Kidney (tissue), 14 donors: ENCODE data around the gene FAM227B. TPM values are rescaled to one million over a fixed set of nuclear protein-coding genes. Genes with fewer than 3 reads are reported as not detected.
A peak's percentile ranks its signal among the peaks of the same experiment; 100 is the strongest.

Experiments
- DNase-seq, 5 donors: peaks; one replicate each; pipeline ENCODE4 v3.0.0-alpha.2; 2013 to 2020
- FAIRE-seq: peaks from 2 replicates; lab custom pipeline; 2012; peaks lifted over from hg19 to GRCh38; lab: Jason Lieb, UNC
- H3K27ac ChIP-seq, 2 donors: one replicate each; pipeline ENCODE4 v1.7.0; 2013; ENCODE audit warnings: low read depth in 2 of 2, low read length in 2 of 2, inconsistent platforms in 1 of 2
- H3K27me3 ChIP-seq: one replicate; pipeline ENCODE4 v1.7.1; 2013; ENCODE audit warnings: low read length, inconsistent platforms; ENCODE audit not compliant: control insufficient read depth, insufficient read depth
- H3K36me3 ChIP-seq, 3 donors: one replicate each; pipeline versions ENCODE4 v1.7.0 to v1.7.1; 2013; ENCODE audit warnings: low read length in 3 of 3, control low read depth in 1 of 3, inconsistent platforms in 1 of 3; ENCODE audit not compliant: insufficient read depth in 3 of 3, control insufficient read depth in 2 of 3
- H3K4me1 ChIP-seq, 3 donors: one replicate each; pipeline versions ENCODE4 v1.7.0 to v1.7.1; 2013; ENCODE audit warnings: low read length in 3 of 3, inconsistent platforms in 1 of 3, low read depth in 1 of 3; ENCODE audit not compliant: control insufficient read depth in 2 of 3, insufficient read depth in 2 of 3
- H3K4me3 ChIP-seq, 3 donors: one replicate each; pipeline versions ENCODE4 v1.7.0 to v1.8.1; 2013; ENCODE audit warnings: low read length in 3 of 3, control low read depth in 1 of 3, inconsistent platforms in 1 of 3
- H3K9ac ChIP-seq, 3 donors: one replicate each; pipeline versions ENCODE4 v1.7.0 to v1.7.1; 2013; ENCODE audit warnings: low read length in 3 of 3, control low read depth in 1 of 3, inconsistent platforms in 1 of 3
- H3K9me3 ChIP-seq, 3 donors: one replicate each; pipeline versions ENCODE4 v1.7.0 to v1.7.1; 2013; ENCODE audit warnings: low read length in 3 of 3, control low read depth in 1 of 3, inconsistent platforms in 1 of 3; ENCODE audit not compliant: control insufficient read depth in 2 of 3, insufficient read depth in 1 of 3
- CTCF ChIP-seq: IDR thresholded peaks from 3 replicates; pipeline ENCODE4 v1.5.1; 2012; ENCODE audit warnings: mild to moderate bottlenecking, moderate library complexity, borderline replicate concordance; ENCODE audit not compliant: insufficient read depth; ENCODE audit errors: extremely low read depth
- intact Hi-C: fragments of 100-400 bp; cut with DNase I; formaldehyde crosslinking; loops from one replicate; pipeline ENCODE4 v1.11.1; 2022
- polyA plus RNA-seq: library from polyadenylated mRNA; stranded (reverse); fragments of 350-450 nt; fragmentation: Illumina TruSeq; extraction: RNeasy Lipid Tissue Mini Kit (QIAGEN cat#74804); gene quantifications from one replicate; pipeline ENCODE4 v1.2.3, GENCODE V29; 2014; ENCODE audit warnings: low read depth, low replicate concordance; ENCODE audit not compliant: insufficient read depth
- total RNA-seq: library from RNA; stranded (reverse); fragmentation: NEBNext Ultra II Directional; extraction: Animal tissue kit (Norgen Biotek cat#: 25700); gene quantifications from one replicate; pipeline ENCODE4 v1.2.1, GENCODE V29; 2021
- donor health status: control.
- donor health status: control.
- donor health status: control.
- donor health status: control.
- donor health status: control.
- donor health status: DM: yes; HTN: yes; CAD: no.
- donor health status: Normal renal cell carcinoma (clear cell type).

Gene FAM227B
- total and polyA plus RNA-seq, 2 donors from 2014 or later = 11.7 to 12.2 TPM

- H3K36me3 ChIP-seq = no peaks in the 10 kb centered on the region
- no peak overlapping the region for H3K4me3 ChIP-seq
- H3K9me3 ChIP-seq = peaks cover 0 to 20% (median 0%) of the 10 kb centered on the region in 3 donors
- DNase-seq = no peak
- intact Hi-C loops = no loop called here
- FAIRE-seq = no peak
- no peaks in the 10 kb centered on the region for H3K27me3 ChIP-seq
- no peak for TF ChIP-seq CTCF
- H3K4me1 ChIP-seq = peaks cover 2 to 10% (median 4%) of the 10 kb centered on the region in 3 donors
- H3K9ac ChIP-seq = no peak overlapping the region
- H3K27ac ChIP-seq = no peak overlapping the region
Observed at GRCh38 chr15:49649987-49650386, 29.4 kb upstream of the FAM227B start.

GRCh38 chr15:49646891-49647290 is 26.3 kb upstream of the FAM227B start:
- Histone ChIP-seq H3K4me1 (peaks cover 4 to 17% (median 7%) of the 10 kb centered on the region in 3 donors), H3K27ac (no peak overlapping the region), H3K9ac (no peak overlapping the region), H3K27me3 (no peaks in the 10 kb centered on the region), H3K4me3 (no peak overlapping the region), H3K36me3 (no peaks in the 10 kb centered on the region), H3K9me3 (no peaks in the 10 kb centered on the region)
- no peak for TF ChIP-seq CTCF
- no peak for DNase-seq
- FAIRE-seq = no peak
- intact Hi-C loops = no loop called here

GRCh38 chr15:49645941-49646340 is 25.3 kb upstream of the FAM227B start:
- Histone ChIP-seq H3K27ac (peak overlapping the region in 1 of 2 donors; percentile 32), H3K4me3 (no peak overlapping the region), H3K4me1 (peaks cover 4 to 17% (median 7%) of the 10 kb centered on the region in 3 donors), H3K27me3 (no peaks in the 10 kb centered on the region), H3K9me3 (no peaks in the 10 kb centered on the region), H3K36me3 (no peaks in the 10 kb centered on the region), H3K9ac (no peak overlapping the region)
- no peak for TF ChIP-seq CTCF
- FAIRE-seq = no peak
- intact Hi-C loops = no loop called here
- peak; percentile 41 to 87 (median 68) for DNase-seq

- H3K4me3 ChIP-seq = no peak overlapping the region
- H3K27me3 ChIP-seq = no peaks in the 10 kb centered on the region
- H3K9ac ChIP-seq = no peak overlapping the region
- FAIRE-seq (peak; percentile 42), DNase-seq (no peak)
- H3K4me1 ChIP-seq = peaks cover 4 to 17% (median 7%) of the 10 kb centered on the region in 3 donors
- H3K36me3 ChIP-seq = no peaks in the 10 kb centered on the region
- no peak for TF ChIP-seq CTCF
- H3K27ac ChIP-seq = peak overlapping the region in 1 of 2 donors; percentile 32
- intact Hi-C loops = no loop called here
- H3K9me3 ChIP-seq = no peaks in the 10 kb centered on the region
Observed at GRCh38 chr15:49645277-49645676, 24.7 kb upstream of the FAM227B start.
